ENCODE measurements around the gene EPHA8.
A peak's percentile ranks its signal among the peaks of the same experiment; 100 is the strongest.

EPHA8 gene

GRCh38 chr1:22651941-22652856 lies 88.9 kb downstream of the EPHA8 start:
- peak; percentile 73 for DNase-seq

GRCh38 chr1:22652881-22653316 lies 89.6 kb downstream of the EPHA8 start, which contains the start of gene C1QB:
Gene C1QB, plus strand, starts transcription at chr1:22653236. Its CDS starts 6,227 bp downstream, at chr1:22659463.
- DNase-seq, result no peak

Measured in eye (tissue), 1 donor.